ENCODE data around the gene ANXA2.

The ANXA2 gene

GRCh38 chr15:60395276-60396011, 2.3 kb downstream of the ANXA2 start:
- no peak overlapping the region for H2BK120ac ChIP-seq (ENCODE audit: low read depth, low read length)
- peaks cover 65% of the 10 kb centered on the region for H3K79me2 ChIP-seq (ENCODE audit: control insufficient read depth, insufficient read depth, low read length)
- H3K4me1 ChIP-seq (ENCODE audit: control insufficient read depth, low read depth, low read length) = peaks cover 22% of the 10 kb centered on the region
- no CpG with 5 or more reads among the region's 9 CpGs for WGBS (ENCODE audit: extremely low coverage, insufficient coverage, low lambda C conversion rate)
- no peak overlapping the region for H3K4me3 ChIP-seq (ENCODE audit: low read length)
- no peak overlapping the region for H4K8ac ChIP-seq (ENCODE audit: low read depth, low read length)
- no peak overlapping the region for H2AK5ac ChIP-seq (ENCODE audit: low read length)
- no peak overlapping the region for H4K5ac ChIP-seq (ENCODE audit: low read length)
- H3K23ac ChIP-seq (ENCODE audit: low read length) = no peak overlapping the region
- H3K9ac ChIP-seq (ENCODE audit: low read length) = peak overlapping the region; percentile 29
- H2BK5ac ChIP-seq (ENCODE audit: low read length) = no peak overlapping the region
- H3K18ac ChIP-seq (ENCODE audit: low read length) = no peak overlapping the region
- DNase-seq = no peak
- H3K4ac ChIP-seq (ENCODE audit: low read depth, low read length) = no peak overlapping the region
- peak overlapping the region; percentile 11 for H3K4me2 ChIP-seq (ENCODE audit: low read length)
- H3K27ac ChIP-seq (ENCODE audit: low read depth, low read length) = no peak overlapping the region
- H3K56ac ChIP-seq (ENCODE audit: low read length) = peak overlapping the region; percentile 97
- H3K79me1 ChIP-seq (ENCODE audit: low read length) = peaks cover 28% of the 10 kb centered on the region
- H2BK15ac ChIP-seq (replicated peaks; ENCODE audit: low read depth) = no peak overlapping the region
- peaks cover 8% of the 10 kb centered on the region for H3K36me3 ChIP-seq (ENCODE audit: control insufficient read depth, insufficient read depth, low read length)
- no peaks in the 10 kb centered on the region for H3K27me3 ChIP-seq (ENCODE audit: insufficient read depth, low read length, poor library complexity)

GRCh38 chr15:60394689-60395097, 3.1 kb downstream of the ANXA2 start:
- Histone ChIP-seq H3K36me3 (ENCODE audit: control insufficient read depth, insufficient read depth, low read length) (peaks cover 8% of the 10 kb centered on the region), H4K8ac (ENCODE audit: low read depth, low read length) (no peak overlapping the region), H3K9ac (ENCODE audit: low read length) (no peak overlapping the region), H2AK5ac (ENCODE audit: low read length) (no peak overlapping the region), H3K79me2 (ENCODE audit: control insufficient read depth, insufficient read depth, low read length) (peaks cover 71% of the 10 kb centered on the region), H4K5ac (ENCODE audit: low read length) (no peak overlapping the region), H3K56ac (ENCODE audit: low read length) (no peak overlapping the region), H2BK120ac (ENCODE audit: low read depth, low read length) (no peak overlapping the region), H3K4ac (ENCODE audit: low read depth, low read length) (no peak overlapping the region), H3K23ac (ENCODE audit: low read length) (no peak overlapping the region), H3K4me1 (ENCODE audit: control insufficient read depth, low read depth, low read length) (peaks cover 23% of the 10 kb centered on the region), H3K79me1 (ENCODE audit: low read length) (peaks cover 32% of the 10 kb centered on the region), H3K4me2 (ENCODE audit: low read length) (no peak overlapping the region), H3K4me3 (ENCODE audit: low read length) (no peak overlapping the region), H3K27me3 (ENCODE audit: insufficient read depth, low read length, poor library complexity) (no peaks in the 10 kb centered on the region), H3K27ac (ENCODE audit: low read depth, low read length) (no peak overlapping the region), H2BK15ac (replicated peaks; ENCODE audit: low read depth) (no peak overlapping the region), H2BK5ac (ENCODE audit: low read length) (no peak overlapping the region), H3K18ac (ENCODE audit: low read length) (no peak overlapping the region)
- DNase-seq = peak; percentile 38
- no CpG with 5 or more reads among the region's 1 CpG for WGBS (ENCODE audit: extremely low coverage, insufficient coverage, low lambda C conversion rate)

- H4K5ac ChIP-seq (ENCODE audit: low read length) = no peak overlapping the region
- H3K79me1 ChIP-seq (ENCODE audit: low read length) = peaks cover 38% of the 10 kb centered on the region
- H3K23ac ChIP-seq (ENCODE audit: low read length) = no peak overlapping the region
- H2BK5ac ChIP-seq (ENCODE audit: low read length) = no peak overlapping the region
- H3K4me2 ChIP-seq (ENCODE audit: low read length) = no peak overlapping the region
- H3K27me3 ChIP-seq (ENCODE audit: insufficient read depth, low read length, poor library complexity) = no peaks in the 10 kb centered on the region
- no peak overlapping the region for H2AK5ac ChIP-seq (ENCODE audit: low read length)
- H3K4ac ChIP-seq (ENCODE audit: low read depth, low read length) = no peak overlapping the region
- H4K8ac ChIP-seq (ENCODE audit: low read depth, low read length) = no peak overlapping the region
- H3K18ac ChIP-seq (ENCODE audit: low read length) = no peak overlapping the region
- peaks cover 23% of the 10 kb centered on the region for H3K4me1 ChIP-seq (ENCODE audit: control insufficient read depth, low read depth, low read length)
- no peak overlapping the region for H2BK15ac ChIP-seq (replicated peaks; ENCODE audit: low read depth)
- H2BK120ac ChIP-seq (ENCODE audit: low read depth, low read length) = no peak overlapping the region
- no peak overlapping the region for H3K4me3 ChIP-seq (ENCODE audit: low read length)
- WGBS (ENCODE audit: extremely low coverage, insufficient coverage, low lambda C conversion rate) = no CpG with 5 or more reads among the region's 9 CpGs
- peaks cover 86% of the 10 kb centered on the region for H3K79me2 ChIP-seq (ENCODE audit: control insufficient read depth, insufficient read depth, low read length)
- H3K36me3 ChIP-seq (ENCODE audit: control insufficient read depth, insufficient read depth, low read length) = peaks cover 8% of the 10 kb centered on the region
- H3K9ac ChIP-seq (ENCODE audit: low read length) = peak overlapping the region; percentile 15
- peak overlapping the region; percentile 1 for H3K27ac ChIP-seq (ENCODE audit: low read depth, low read length)
- H3K56ac ChIP-seq (ENCODE audit: low read length) = peak overlapping the region; percentile 10
- peak; percentile 75 for DNase-seq
Measured at GRCh38 chr15:60392986-60393790, 4.6 kb downstream of the ANXA2 start.

GRCh38 chr15:60392601-60392985, 5.2 kb downstream of the ANXA2 start:
- H2BK120ac ChIP-seq (ENCODE audit: low read depth, low read length) = no peak overlapping the region
- no peak overlapping the region for H3K27ac ChIP-seq (ENCODE audit: low read depth, low read length)
- H2AK5ac ChIP-seq (ENCODE audit: low read length) = no peak overlapping the region
- no peak overlapping the region for H3K4ac ChIP-seq (ENCODE audit: low read depth, low read length)
- H3K9ac ChIP-seq (ENCODE audit: low read length) = no peak overlapping the region
- no peaks in the 10 kb centered on the region for H3K27me3 ChIP-seq (ENCODE audit: insufficient read depth, low read length, poor library complexity)
- no peak overlapping the region for H2BK5ac ChIP-seq (ENCODE audit: low read length)
- H3K79me1 ChIP-seq (ENCODE audit: low read length) = peaks cover 39% of the 10 kb centered on the region
- H3K79me2 ChIP-seq (ENCODE audit: control insufficient read depth, insufficient read depth, low read length) = peaks cover 89% of the 10 kb centered on the region
- DNase-seq = peak; percentile 88
- H3K23ac ChIP-seq (ENCODE audit: low read length) = no peak overlapping the region
- H3K4me3 ChIP-seq (ENCODE audit: low read length) = no peak overlapping the region
- H3K4me1 ChIP-seq (ENCODE audit: control insufficient read depth, low read depth, low read length) = peaks cover 23% of the 10 kb centered on the region
- H3K18ac ChIP-seq (ENCODE audit: low read length) = no peak overlapping the region
- H2BK15ac ChIP-seq (replicated peaks; ENCODE audit: low read depth) = no peak overlapping the region
- no CpG with 5 or more reads among the region's 3 CpGs for WGBS (ENCODE audit: extremely low coverage, insufficient coverage, low lambda C conversion rate)
- H4K8ac ChIP-seq (ENCODE audit: low read depth, low read length) = no peak overlapping the region
- H3K36me3 ChIP-seq (ENCODE audit: control insufficient read depth, insufficient read depth, low read length) = peaks cover 8% of the 10 kb centered on the region
- no peak overlapping the region for H3K4me2 ChIP-seq (ENCODE audit: low read length)
- no peak overlapping the region for H3K56ac ChIP-seq (ENCODE audit: low read length)
- no peak overlapping the region for H4K5ac ChIP-seq (ENCODE audit: low read length)

GRCh38 chr15:60391722-60392315, 6.0 kb downstream of the ANXA2 start:
- H3K9ac ChIP-seq (ENCODE audit: low read length) = no peak overlapping the region
- no peak overlapping the region for H3K23ac ChIP-seq (ENCODE audit: low read length)
- no peak overlapping the region for H3K4me2 ChIP-seq (ENCODE audit: low read length)
- no peak overlapping the region for H3K27ac ChIP-seq (ENCODE audit: low read depth, low read length)
- H2BK120ac ChIP-seq (ENCODE audit: low read depth, low read length) = no peak overlapping the region
- no peak overlapping the region for H4K8ac ChIP-seq (ENCODE audit: low read depth, low read length)
- H3K79me1 ChIP-seq (ENCODE audit: low read length) = peaks cover 44% of the 10 kb centered on the region
- no peak overlapping the region for H3K4me3 ChIP-seq (ENCODE audit: low read length)
- H3K27me3 ChIP-seq (ENCODE audit: insufficient read depth, low read length, poor library complexity) = no peaks in the 10 kb centered on the region
- no peak overlapping the region for H3K4ac ChIP-seq (ENCODE audit: low read depth, low read length)
- H3K56ac ChIP-seq (ENCODE audit: low read length) = no peak overlapping the region
- H2AK5ac ChIP-seq (ENCODE audit: low read length) = no peak overlapping the region
- H2BK15ac ChIP-seq (replicated peaks; ENCODE audit: low read depth) = no peak overlapping the region
- H3K18ac ChIP-seq (ENCODE audit: low read length) = no peak overlapping the region
- WGBS (ENCODE audit: extremely low coverage, insufficient coverage, low lambda C conversion rate) = no CpG with 5 or more reads among the region's 4 CpGs
- H2BK5ac ChIP-seq (ENCODE audit: low read length) = no peak overlapping the region
- H4K5ac ChIP-seq (ENCODE audit: low read length) = no peak overlapping the region
- peaks cover 91% of the 10 kb centered on the region for H3K79me2 ChIP-seq (ENCODE audit: control insufficient read depth, insufficient read depth, low read length)
- no peak for DNase-seq
- peaks cover 8% of the 10 kb centered on the region for H3K36me3 ChIP-seq (ENCODE audit: control insufficient read depth, insufficient read depth, low read length)
- H3K4me1 ChIP-seq (ENCODE audit: control insufficient read depth, low read depth, low read length) = peaks cover 23% of the 10 kb centered on the region

Measured in mesendoderm (in vitro differentiated cells).